HepG2 (cell line): Measurements from ENCODE around the gene OR2L3. TPM values are rescaled to one million over a fixed set of nuclear protein-coding genes. Genes with fewer than 3 reads are reported as not detected.

Source experiments
- ATAC-seq: fragments of 200-7000 bp; cut with Tn5 transposase; 3 replicates; pipeline ENCODE4 v1.9.1; 2020; ENCODE audit warnings: mild to moderate bottlenecking, moderate library complexity
- BruUV-seq: library from RNA; stranded (reverse); fragments of 400-500 nt; replicated peaks from 2 replicates; lab custom pipeline; 2021; lab: Mats Ljungman, UMichigan
- CTCF ChIA-PET: fragments of 300-600 bp; formaldehyde crosslinking; extraction: SDS; loops from one replicate; lab custom pipeline; 2021; ENCODE audit warnings: low total read pairs, inconsistent platforms, low intra/inter-chr PET ratio; lab: Yijun Ruan, JAX
- POLR2A ChIA-PET: fragments of 350-600 bp; sonication (Branson Sonifier 250); formaldehyde crosslinking; loops from one replicate; lab custom pipeline; 2020; ENCODE audit warnings: antibody characterized with exemption, inconsistent platforms; lab: Yijun Ruan, JAX
- DNase-seq: peaks from one replicate; pipeline ENCODE4 v3.0.0-alpha.2; 2015; ENCODE audit warnings: low spot score
- FAIRE-seq: peaks from 3 replicates; lab custom pipeline; 2011; peaks lifted over from hg19 to GRCh38; lab: Jason Lieb, UNC
- H2AFZ ChIP-seq: one replicate; pipeline ENCODE4 v1.6.1; 2011; ENCODE audit warnings: low read length, inconsistent platforms
- H3K27ac ChIP-seq: fragments of 300-600 bp; 3 replicates; pipeline ENCODE4 v1.8.0; 2011; ENCODE audit warnings: mixed run types, mild to moderate bottlenecking, mixed read lengths, low read length, inconsistent platforms; ENCODE audit not compliant: insufficient read depth; ENCODE audit errors: extremely low read length
- H3K27me3 ChIP-seq, 2 experiments: fragments of 200-600 bp in 1 of 2; 2 replicates in 1 of 2; 3 replicates in 1 of 2; pipeline versions ENCODE4 v1.6.0 to v1.8.0; 2011; ENCODE audit warnings: low read length in 2 of 2, mild to moderate bottlenecking in 2 of 2, moderate library complexity in 2 of 2, inconsistent platforms in 1 of 2; ENCODE audit not compliant: insufficient read depth in 2 of 2, control insufficient read depth in 1 of 2
- H3K36me3 ChIP-seq, 2 experiments: fragments of 200-600 bp in 1 of 2; replicated peaks in 1 of 2; 2 replicates in 1 of 2; 3 replicates in 1 of 2; pipeline versions ENCODE4 v1.5.1 to v1.8.0; 2011; ENCODE audit warnings: low read length in 2 of 2, inconsistent platforms in 1 of 2; ENCODE audit not compliant: insufficient read depth in 2 of 2, control insufficient read depth in 1 of 2
- H3K4me1 ChIP-seq: 2 replicates; pipeline ENCODE4 v1.5.1; 2012; ENCODE audit warnings: low read length, inconsistent platforms; ENCODE audit not compliant: insufficient read depth
- H3K4me2 ChIP-seq: 2 replicates; pipeline ENCODE4 v1.6.0; 2011; ENCODE audit warnings: low read depth, low read length, inconsistent platforms
- H3K4me3 ChIP-seq, 3 experiments: fragments of 200-600 bp in 1 of 3; sonication (generic), shearing (Covaris generic) in 1 of 3; replicated peaks in 1 of 3; 2 replicates each; pipeline ENCODE4 v1.5.1; 2011 to 2016; ENCODE audit warnings: low read length in 3 of 3, inconsistent platforms in 2 of 3, low read depth in 2 of 3, mild to moderate bottlenecking in 2 of 3, control low read depth in 1 of 3, mixed read lengths in 1 of 3; ENCODE audit not compliant: insufficient read depth in 1 of 3
- H3K79me2 ChIP-seq: one replicate; pipeline ENCODE4 v1.6.1; 2011; ENCODE audit warnings: low read length, inconsistent platforms; ENCODE audit not compliant: insufficient read depth
- H3K9ac ChIP-seq: 2 replicates; pipeline ENCODE4 v1.6.0; 2011; ENCODE audit warnings: mild to moderate bottlenecking, low read depth, low read length, inconsistent platforms; ENCODE audit not compliant: insufficient read depth
- H3K9me3 ChIP-seq: 2 replicates; pipeline ENCODE4 v1.5.1; 2012; ENCODE audit warnings: mild to moderate bottlenecking, low read length
- H4K20me1 ChIP-seq: 2 replicates; pipeline ENCODE4 v1.6.0; 2011; ENCODE audit warnings: inconsistent platforms, mild to moderate bottlenecking, low read length, moderate library complexity; ENCODE audit not compliant: insufficient read depth
- BHLHE40 ChIP-seq: IDR thresholded peaks from 2 replicates; pipeline ENCODE4 v1.6.1; 2011; ENCODE audit warnings: low read length, improper control_type of control experiment
- BRF2 ChIP-seq: sonication (generic); formaldehyde crosslinking; IDR thresholded peaks from 2 replicates; pipeline ENCODE4 v1.8.1; 2022; ENCODE audit warnings: mild to moderate bottlenecking, missing genetic modification reagents
- DRAP1 ChIP-seq: IDR thresholded peaks from 2 replicates; pipeline ENCODE4 v1.6.1; 2016; ENCODE audit warnings: missing genetic modification reagents, missing compliant biosample characterization
- NFE2 ChIP-seq: sonication (generic); formaldehyde crosslinking; IDR thresholded peaks from 2 replicates; pipeline ENCODE4 v1.4.0; 2020; ENCODE audit warnings: missing genetic modification reagents
- NR2F1 ChIP-seq, 2 experiments: fragments of 450-650 bp in 1 of 2; formaldehyde crosslinking in 1 of 2; IDR thresholded peaks; 2 replicates each; pipeline versions ENCODE4 v1.5.0 to v1.6.1; 2016 to 2020; ENCODE audit warnings: mild to moderate bottlenecking in 1 of 2, missing compliant biosample characterization in 1 of 2, missing genetic modification reagents in 1 of 2, moderate library complexity in 1 of 2
- PAXIP1 ChIP-seq: sonication (generic); formaldehyde crosslinking; conservative IDR thresholded peaks from 2 replicates; pipeline ENCODE4 v1.4.0; 2020; ENCODE audit warnings: mild to moderate bottlenecking, missing genetic modification reagents, moderate library complexity
- PLRG1 ChIP-seq: fragments of 450-650 bp; conservative IDR thresholded peaks from 2 replicates; pipeline ENCODE4 v1.6.1; 2016
- RFXAP ChIP-seq: sonication (generic); formaldehyde crosslinking; IDR thresholded peaks from 2 replicates; pipeline ENCODE4 v1.4.0; 2020; ENCODE audit warnings: missing genetic modification reagents, borderline replicate concordance
- ZNF101 ChIP-seq: sonication (generic); formaldehyde crosslinking; IDR thresholded peaks from 2 replicates; pipeline ENCODE4 v1.4.0; 2020; ENCODE audit warnings: mild to moderate bottlenecking, low read depth, missing genetic modification reagents, borderline replicate concordance
- ZNF280D ChIP-seq: sonication (generic); formaldehyde crosslinking; IDR thresholded peaks from 2 replicates; pipeline ENCODE4 v1.5.1; 2020; ENCODE audit warnings: mild to moderate bottlenecking, missing genetic modification reagents
- ZNF33B ChIP-seq: sonication (generic); formaldehyde crosslinking; IDR thresholded peaks from 2 replicates; pipeline ENCODE4 v1.5.1; 2020; ENCODE audit warnings: mild to moderate bottlenecking, missing genetic modification reagents
- WGBS: methylation state at CpG from one replicate; pipeline ENCODE4 v1.1.6; 2017; ENCODE audit warnings: low lambda C conversion rate; 5-methylcytosine and 5-hydroxymethylcytosine counted together
- in situ Hi-C: cut with HindIII; loops from 2 replicates; pipeline ENCODE4 v1.10.0; 2017; ENCODE audit warnings: low pct_unique_long_range_greater_than_20kb; ENCODE audit not compliant: extremely low pct_ligation_motif_present
- intact Hi-C: fragments of 100-400 bp; cut with micrococcal nuclease; formaldehyde crosslinking; loops from one replicate; pipeline ENCODE4 v1.10.0; 2022; ENCODE audit not compliant: unreplicated experiment
- polyA plus RNA-seq, 8 experiments: library from polyadenylated mRNA; depleted of rRNA in 3 of 8; stranded (reverse) in 7 of 8; unstranded in 1 of 8; fragments of >200 nt; fragmentation: Illumina TruSeq in 4 of 8; extraction: Trizol in 4 of 8; gene quantifications; 2 replicates each; pipeline versions ENCODE4 v1.2.1 to v1.2.3, GENCODE V29; 2011 to 2016; ENCODE audit warnings: low read depth in 4 of 8, missing spikeins in 1 of 8, mixed read lengths in 1 of 8; ENCODE audit not compliant: insufficient read depth in 1 of 8
- total RNA-seq, 5 experiments: library from RNA; depleted of rRNA; stranded (reverse); fragments of >200 nt; fragmentation: Illumina TruSeq; extraction: Trizol; gene quantifications; 2 replicates each; pipeline ENCODE4 v1.2.3, GENCODE V29; 2016; ENCODE audit warnings: low read depth in 1 of 5
- TF ChIP-seq, protein P1 (sequence below): sonication (generic); formaldehyde crosslinking; IDR thresholded peaks from 2 replicates; pipeline ENCODE4 v1.4.0; 2020; ENCODE audit warnings: missing genetic modification reagents; ENCODE audit errors: not compliant biosample characterization
- TF ChIP-seq, protein P2 (sequence below): sonication (generic); formaldehyde crosslinking; IDR thresholded peaks from 2 replicates; pipeline ENCODE4 v1.5.1; 2020; ENCODE audit warnings: missing genetic modification reagents, mild to moderate bottlenecking, borderline replicate concordance

The OR2L3 gene
- total and polyA plus RNA-seq, 2 of the 13 experiments (the other 11 are each of a cell fraction or from before 2014, with no cell fraction given) = not detected

- TF ChIP-seq PAXIP1 (CRISPR knock-in tag) (no peak), PLRG1 (no peak), BHLHE40 (no peak), ZNF33B (CRISPR knock-in tag) (no peak), DRAP1 (CRISPR knock-in tag) (no peak)
- TF ChIP-seq, protein P1, sequence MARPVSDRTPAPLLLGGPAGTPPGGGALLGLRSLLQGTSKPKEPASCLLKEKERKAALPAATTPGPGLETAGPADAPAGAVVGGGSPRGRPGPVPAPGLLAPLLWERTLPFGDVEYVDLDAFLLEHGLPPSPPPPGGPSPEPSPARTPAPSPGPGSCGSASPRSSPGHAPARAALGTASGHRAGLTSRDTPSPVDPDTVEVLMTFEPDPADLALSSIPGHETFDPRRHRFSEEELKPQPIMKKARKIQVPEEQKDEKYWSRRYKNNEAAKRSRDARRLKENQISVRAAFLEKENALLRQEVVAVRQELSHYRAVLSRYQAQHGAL (CRISPR knock-in tag) = no peak
- TF ChIP-seq, all 625 proteins: peak for 0
Observed at GRCh38 chr1:248045209-248045608, 1.4 kb upstream of the OR2L3 start (continued).

DNA sequence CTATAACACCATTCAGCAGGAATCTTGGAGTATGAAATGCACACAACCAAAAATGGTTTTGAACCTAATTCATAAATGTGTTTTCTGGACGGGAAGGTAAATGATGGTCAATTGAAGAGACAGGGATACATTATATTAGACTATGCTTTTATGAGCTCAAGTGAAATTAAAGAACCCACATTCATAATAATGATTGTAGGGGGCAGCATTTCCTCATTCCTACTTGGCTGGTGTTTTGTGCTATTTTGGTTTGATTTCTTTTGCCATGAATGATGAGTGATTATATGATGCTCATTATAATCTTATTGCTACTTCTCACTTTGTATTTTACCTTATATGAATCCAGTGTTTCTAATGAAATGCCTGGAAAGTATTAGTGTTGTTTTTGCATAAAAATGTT, 372 bp downstream of the OR2L3 start:
- intact Hi-C loops = no loop called here
- ATAC-seq (no peak), DNase-seq (no peak), FAIRE-seq (no peak)
- 4% methylated on average over 1 of the region's 1 CpG for whole genome bisulfite sequencing
- H3K27ac ChIP-seq = no peak overlapping the region
- H2AFZ ChIP-seq = no peak overlapping the region
- no TSS peak for BruUV-seq
- H3K79me2 ChIP-seq = no peaks in the 10 kb centered on the region
- no peaks in the 10 kb centered on the region for H3K36me3 ChIP-seq
- no peak overlapping the region for H3K4me2 ChIP-seq
- ChIA-PET POLR2A (no interaction called here), CTCF (no interaction called here)
- no peaks in the 10 kb centered on the region for H4K20me1 ChIP-seq
- H3K9me3 ChIP-seq = peaks cover 72% of the 10 kb centered on the region
- no peak overlapping the region for H3K4me3 ChIP-seq
- H3K27me3 ChIP-seq = no peaks in the 10 kb centered on the region
- in situ Hi-C loops = no loop called here
- no peaks in the 10 kb centered on the region for H3K4me1 ChIP-seq
- H3K9ac ChIP-seq = no peak overlapping the region
- no peak for TF ChIP-seq NFE2 (CRISPR knock-in tag)
- TF ChIP-seq RFXAP (CRISPR knock-in tag) = no peak
- TF ChIP-seq ZNF101 (CRISPR knock-in tag) = no peak
- TF ChIP-seq, protein P2, sequence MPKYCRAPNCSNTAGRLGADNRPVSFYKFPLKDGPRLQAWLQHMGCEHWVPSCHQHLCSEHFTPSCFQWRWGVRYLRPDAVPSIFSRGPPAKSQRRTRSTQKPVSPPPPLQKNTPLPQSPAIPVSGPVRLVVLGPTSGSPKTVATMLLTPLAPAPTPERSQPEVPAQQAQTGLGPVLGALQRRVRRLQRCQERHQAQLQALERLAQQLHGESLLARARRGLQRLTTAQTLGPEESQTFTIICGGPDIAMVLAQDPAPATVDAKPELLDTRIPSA (CRISPR knock-in tag) = no peak
- no peak for TF ChIP-seq BRF2 (CRISPR knock-in tag)
- no peak for TF ChIP-seq NR2F1 (CRISPR knock-in tag; IDR thresholded peaks at IDR 0.05)
- TF ChIP-seq ZNF280D (CRISPR knock-in tag) = no peak
